ENCODE data around the gene COL9A3. TPM values are rescaled to one million over a fixed set of nuclear protein-coding genes. Genes with fewer than 3 reads are reported as not detected.

The COL9A3 gene
- total RNA-seq, 1 donor from 2014 or later = 8.9 TPM

DNA sequence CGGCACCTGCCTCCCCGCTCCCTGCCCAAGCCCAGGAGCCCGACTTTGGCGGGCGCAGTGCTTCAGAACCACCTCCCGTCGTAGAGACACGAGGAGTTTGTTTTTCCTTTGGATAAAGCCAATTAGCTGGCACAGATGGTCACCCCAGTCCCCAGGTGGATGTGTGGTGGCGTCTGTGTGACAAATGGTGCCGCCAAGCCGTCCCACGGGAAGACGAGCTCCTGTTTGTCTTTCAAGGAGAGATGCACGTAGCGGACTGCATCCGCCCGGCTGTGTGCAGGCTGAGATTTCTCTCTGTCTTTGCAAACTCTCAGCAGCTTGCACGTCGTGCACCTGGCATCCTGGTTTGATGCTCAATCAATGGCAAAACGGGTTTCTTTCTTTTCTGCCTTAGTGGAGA, 36.6 kb upstream of the COL9A3 start:
- H3K27ac Mint-ChIP-seq (ENCODE audit: unreplicated experiment) = no peak overlapping the region
- H3K9me3 Mint-ChIP-seq (ENCODE audit: low read depth) = no peaks in the 10 kb centered on the region
- DNase-seq (ENCODE audit: low spot score) = no peak
- H3K4me3 Mint-ChIP-seq (ENCODE audit: unreplicated experiment) = no peak overlapping the region
- peaks cover 8% of the 10 kb centered on the region for H3K27me3 Mint-ChIP-seq (ENCODE audit: low read depth)
- TF ChIP-seq, protein P1, sequence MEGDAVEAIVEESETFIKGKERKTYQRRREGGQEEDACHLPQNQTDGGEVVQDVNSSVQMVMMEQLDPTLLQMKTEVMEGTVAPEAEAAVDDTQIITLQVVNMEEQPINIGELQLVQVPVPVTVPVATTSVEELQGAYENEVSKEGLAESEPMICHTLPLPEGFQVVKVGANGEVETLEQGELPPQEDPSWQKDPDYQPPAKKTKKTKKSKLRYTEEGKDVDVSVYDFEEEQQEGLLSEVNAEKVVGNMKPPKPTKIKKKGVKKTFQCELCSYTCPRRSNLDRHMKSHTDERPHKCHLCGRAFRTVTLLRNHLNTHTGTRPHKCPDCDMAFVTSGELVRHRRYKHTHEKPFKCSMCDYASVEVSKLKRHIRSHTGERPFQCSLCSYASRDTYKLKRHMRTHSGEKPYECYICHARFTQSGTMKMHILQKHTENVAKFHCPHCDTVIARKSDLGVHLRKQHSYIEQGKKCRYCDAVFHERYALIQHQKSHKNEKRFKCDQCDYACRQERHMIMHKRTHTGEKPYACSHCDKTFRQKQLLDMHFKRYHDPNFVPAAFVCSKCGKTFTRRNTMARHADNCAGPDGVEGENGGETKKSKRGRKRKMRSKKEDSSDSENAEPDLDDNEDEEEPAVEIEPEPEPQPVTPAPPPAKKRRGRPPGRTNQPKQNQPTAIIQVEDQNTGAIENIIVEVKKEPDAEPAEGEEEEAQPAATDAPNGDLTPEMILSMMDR (IDR thresholded peaks at IDR 0.05) = no peak
- no peaks in the 10 kb centered on the region for H3K4me1 Mint-ChIP-seq (ENCODE audit: low read depth)
- no peaks in the 10 kb centered on the region for H3K36me3 Mint-ChIP-seq (ENCODE audit: low read depth)

DNA sequence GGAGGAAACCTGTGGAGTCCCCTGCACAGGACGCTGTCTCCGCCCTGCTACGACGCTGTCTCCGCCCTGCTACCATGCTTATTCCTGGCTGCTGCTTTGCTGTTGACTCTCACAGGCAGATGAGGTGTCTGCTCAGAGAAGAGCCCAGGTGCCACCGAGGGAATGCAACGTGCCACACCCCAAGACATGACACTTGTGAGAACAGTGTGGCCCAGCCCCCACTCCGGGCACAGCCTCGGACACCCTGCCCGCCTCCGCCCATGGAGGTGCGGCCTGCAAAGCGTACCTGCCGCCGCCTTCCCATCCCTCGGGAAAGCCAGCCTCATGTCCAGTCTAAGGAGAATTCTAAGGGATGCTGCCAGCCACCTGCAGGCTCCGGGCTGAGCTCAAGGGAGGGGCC, 36.2 kb upstream of the COL9A3 start:
- Mint-ChIP-seq H3K27me3 (ENCODE audit: low read depth) (peaks cover 5% of the 10 kb centered on the region), H3K9me3 (ENCODE audit: low read depth) (no peaks in the 10 kb centered on the region), H3K4me3 (ENCODE audit: unreplicated experiment) (no peak overlapping the region), H3K36me3 (ENCODE audit: low read depth) (no peaks in the 10 kb centered on the region), H3K27ac (ENCODE audit: unreplicated experiment) (no peak overlapping the region), H3K4me1 (ENCODE audit: low read depth) (no peaks in the 10 kb centered on the region)
- TF ChIP-seq, protein P1 (IDR thresholded peaks at IDR 0.05) = no peak
- DNase-seq (ENCODE audit: low spot score) = no peak

DNA sequence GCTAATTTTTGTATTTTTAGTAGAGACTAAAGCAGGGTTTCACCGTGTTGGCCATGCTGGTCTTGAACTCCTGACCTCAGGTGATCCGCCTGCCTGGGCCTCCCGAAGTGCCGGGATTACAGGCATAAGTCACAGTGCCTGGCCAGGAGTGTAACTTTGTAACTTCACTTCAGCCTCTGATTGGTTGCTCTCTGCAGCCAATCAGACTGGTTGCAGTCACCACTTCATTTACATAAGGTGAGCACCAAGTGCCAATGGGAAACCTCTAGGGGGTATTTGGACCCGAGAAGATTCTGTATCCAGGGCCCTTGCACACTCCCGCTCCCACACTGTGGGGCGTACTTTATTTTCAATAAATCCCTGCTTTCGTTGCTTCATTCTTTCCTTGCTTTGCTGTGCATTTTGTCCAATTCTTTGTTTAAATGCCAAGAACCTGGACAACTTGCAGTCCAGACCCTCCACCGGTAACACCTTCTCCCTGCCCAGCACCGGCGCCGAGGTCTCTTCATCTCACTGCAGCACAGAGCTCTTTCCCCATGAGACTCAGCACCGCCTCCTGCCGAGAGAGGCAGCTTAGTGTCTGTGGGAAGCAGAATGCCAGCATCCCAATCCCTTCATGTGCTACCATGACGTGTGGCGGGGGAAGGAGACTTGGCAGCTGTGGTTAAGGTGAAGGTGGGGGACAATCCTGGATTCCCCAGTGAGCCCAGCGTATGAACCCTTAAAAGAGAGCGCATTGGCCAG, 34.5 kb upstream of the COL9A3 start:
- no peaks in the 10 kb centered on the region for H3K36me3 Mint-ChIP-seq (ENCODE audit: low read depth)
- H3K4me1 Mint-ChIP-seq (ENCODE audit: low read depth) = no peaks in the 10 kb centered on the region
- DNase-seq (ENCODE audit: low spot score) = no peak
- H3K9me3 Mint-ChIP-seq (ENCODE audit: low read depth) = no peaks in the 10 kb centered on the region
- no peak overlapping the region for H3K27ac Mint-ChIP-seq (ENCODE audit: unreplicated experiment)
- TF ChIP-seq, protein P1 (IDR thresholded peaks at IDR 0.05) = no peak
- H3K4me3 Mint-ChIP-seq (ENCODE audit: unreplicated experiment) = no peak overlapping the region
- H3K27me3 Mint-ChIP-seq (ENCODE audit: low read depth) = peaks cover 4% of the 10 kb centered on the region

DNA sequence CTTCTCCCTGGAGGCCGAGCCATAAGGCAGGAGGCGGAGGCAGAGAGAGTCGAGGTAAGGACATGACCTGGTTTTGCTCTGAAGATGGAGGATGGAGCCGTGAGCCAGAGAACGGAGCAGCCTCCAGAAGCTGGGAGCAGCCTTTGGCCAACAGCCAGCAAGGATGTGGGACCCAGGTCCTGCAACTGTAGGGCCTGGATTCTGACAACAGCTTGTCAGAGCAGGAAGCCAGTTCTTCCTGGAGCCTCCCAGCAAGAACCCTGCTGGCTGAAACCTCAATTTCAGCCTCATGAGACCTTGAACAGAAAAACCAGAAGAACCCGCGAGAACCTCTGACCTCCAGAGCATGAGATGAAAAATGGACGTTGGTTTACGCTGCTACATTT, 34.0 kb upstream of the COL9A3 start:
- no peak overlapping the region for H3K4me3 Mint-ChIP-seq (ENCODE audit: unreplicated experiment)
- no peak for DNase-seq (ENCODE audit: low spot score)
- TF ChIP-seq, protein P1 (IDR thresholded peaks at IDR 0.05) = no peak
- no peak overlapping the region for H3K27ac Mint-ChIP-seq (ENCODE audit: unreplicated experiment)
- H3K27me3 Mint-ChIP-seq (ENCODE audit: low read depth) = peaks cover 6% of the 10 kb centered on the region
- H3K36me3 Mint-ChIP-seq (ENCODE audit: low read depth) = no peaks in the 10 kb centered on the region
- no peaks in the 10 kb centered on the region for H3K4me1 Mint-ChIP-seq (ENCODE audit: low read depth)
- no peaks in the 10 kb centered on the region for H3K9me3 Mint-ChIP-seq (ENCODE audit: low read depth)

DNA sequence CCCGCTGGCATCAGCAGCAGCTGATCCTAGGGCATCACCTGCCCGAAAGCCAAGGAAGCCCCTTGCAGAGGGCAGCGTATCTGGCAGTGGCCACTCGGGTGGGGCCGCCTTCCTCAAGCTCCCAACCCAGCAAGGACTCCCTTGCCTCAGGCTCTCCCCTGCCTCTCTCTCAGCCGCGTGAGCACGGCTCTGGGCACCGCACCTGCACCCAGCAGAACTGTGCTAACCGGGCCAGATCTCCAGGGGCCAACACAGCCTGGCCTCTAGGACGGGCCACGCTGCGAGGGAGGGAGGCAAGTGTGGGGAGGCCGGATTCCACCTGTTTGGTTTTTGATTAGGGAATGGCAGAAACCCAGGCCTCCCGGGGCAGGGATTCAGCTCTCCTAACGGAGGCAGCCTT, 32.4 kb upstream of the COL9A3 start:
- no peaks in the 10 kb centered on the region for H3K36me3 Mint-ChIP-seq (ENCODE audit: low read depth)
- TF ChIP-seq, protein P1 (IDR thresholded peaks at IDR 0.05) = no peak
- H3K27ac Mint-ChIP-seq (ENCODE audit: unreplicated experiment) = no peak overlapping the region
- H3K27me3 Mint-ChIP-seq (ENCODE audit: low read depth) = peaks cover 4% of the 10 kb centered on the region
- no peaks in the 10 kb centered on the region for H3K9me3 Mint-ChIP-seq (ENCODE audit: low read depth)
- H3K4me1 Mint-ChIP-seq (ENCODE audit: low read depth) = no peaks in the 10 kb centered on the region
- H3K4me3 Mint-ChIP-seq (ENCODE audit: unreplicated experiment) = no peak overlapping the region
- no peak for DNase-seq (ENCODE audit: low spot score)

Measured in chondrocyte (in vitro differentiated cells).